Fibroblast of skin of right quadriceps (primary cell): Measurements from ENCODE around the gene HES4.
A peak's percentile ranks its signal among the peaks of the same experiment; 100 is the strongest.
"Not testable (repeated sequence)": the region's sequence is repeated elsewhere in the genome, so short reads cannot be mapped to it uniquely, and the experiment has no call there.

Experiments used
- DNase-seq: peaks from one replicate; pipeline ENCODE4 v3.0.0-alpha.2; 2013

HES4 gene

DNA sequence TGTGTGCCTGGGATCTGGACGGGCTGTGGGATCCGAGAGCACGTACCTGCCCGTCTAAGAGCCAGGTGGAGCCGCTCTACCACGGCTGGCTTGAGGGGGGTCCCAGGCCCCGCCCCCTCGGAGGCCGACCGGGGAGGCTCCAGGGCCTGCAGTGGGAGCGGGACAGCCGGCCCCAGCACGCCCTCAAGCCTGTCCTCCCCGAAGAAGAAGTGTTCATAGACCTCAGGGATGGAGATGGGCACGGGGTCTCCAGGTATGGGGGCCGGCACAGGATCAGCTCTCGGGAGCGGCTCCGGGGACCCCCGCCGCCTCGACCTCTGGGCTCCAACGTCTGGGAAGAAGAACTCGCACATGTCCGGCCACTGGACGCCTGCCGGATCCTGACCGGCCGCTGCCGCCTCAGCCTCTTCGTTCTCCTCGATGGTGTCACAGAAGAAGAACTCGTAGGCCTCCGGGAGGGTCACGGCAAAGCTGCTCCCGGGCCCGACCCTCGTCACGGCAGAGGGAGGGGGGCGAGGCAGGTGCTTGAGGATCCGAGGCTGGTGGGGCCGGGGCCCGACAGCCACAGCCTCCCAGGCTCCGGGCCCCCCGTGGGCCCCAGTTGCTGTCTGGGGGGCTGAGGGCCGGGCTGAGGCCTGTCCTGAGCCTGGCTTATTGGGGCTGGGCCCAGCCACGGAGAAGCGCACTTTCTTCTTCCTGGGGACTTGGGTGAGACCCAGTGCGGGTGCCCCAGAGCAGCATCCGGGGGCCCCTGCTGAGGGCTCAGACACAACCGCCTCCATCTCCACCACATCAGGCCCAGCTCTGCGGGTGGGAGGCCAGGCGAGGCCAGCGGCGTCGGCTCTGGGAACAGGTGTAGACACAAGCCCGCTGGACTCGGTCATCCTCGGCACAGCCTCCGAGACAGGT, 20.8 kb downstream of the HES4 start:
- DNase-seq: no peak

DNA sequence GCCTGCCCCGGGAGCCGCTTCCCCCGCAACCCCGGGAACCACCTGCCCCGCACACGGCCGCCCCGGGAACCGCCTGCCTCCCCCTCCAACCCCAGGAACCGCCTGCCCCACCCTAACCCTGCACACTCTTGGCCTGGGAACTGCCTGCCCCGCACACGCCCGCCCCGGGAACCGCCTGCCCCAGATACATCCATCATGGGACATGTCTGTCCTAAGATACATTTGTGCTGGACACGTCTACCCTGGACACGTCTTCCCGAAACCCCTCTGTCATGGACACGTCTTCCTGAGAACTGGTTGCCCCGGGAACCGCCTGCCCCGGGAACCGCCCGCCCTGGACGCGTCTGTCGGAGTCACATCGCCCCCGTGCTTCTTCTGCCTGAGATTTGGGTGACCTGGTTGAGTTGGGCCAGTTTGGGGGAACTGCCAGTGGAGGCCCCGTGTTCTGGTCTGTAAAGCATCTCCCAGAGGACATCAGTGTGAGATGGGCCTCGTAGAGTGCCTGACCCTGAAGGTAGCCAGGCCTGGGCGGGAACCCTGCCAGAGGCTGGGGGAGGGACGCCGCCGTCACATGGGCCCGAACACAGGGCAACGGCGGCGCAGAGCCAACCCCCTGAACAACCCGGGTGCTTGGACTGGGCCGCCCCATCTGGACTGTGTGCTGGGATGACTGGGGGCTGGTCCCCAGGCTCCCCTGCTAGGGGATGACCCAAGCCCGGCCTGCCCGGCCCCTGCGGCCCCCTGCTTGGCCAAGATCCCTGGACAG, 21.6 kb downstream of the HES4 start:
- DNase-seq: no peak

GRCh38 chr1:976791-977190, 23.1 kb downstream of the HES4 start:
- DNase-seq: not testable (repeated sequence)

DNA sequence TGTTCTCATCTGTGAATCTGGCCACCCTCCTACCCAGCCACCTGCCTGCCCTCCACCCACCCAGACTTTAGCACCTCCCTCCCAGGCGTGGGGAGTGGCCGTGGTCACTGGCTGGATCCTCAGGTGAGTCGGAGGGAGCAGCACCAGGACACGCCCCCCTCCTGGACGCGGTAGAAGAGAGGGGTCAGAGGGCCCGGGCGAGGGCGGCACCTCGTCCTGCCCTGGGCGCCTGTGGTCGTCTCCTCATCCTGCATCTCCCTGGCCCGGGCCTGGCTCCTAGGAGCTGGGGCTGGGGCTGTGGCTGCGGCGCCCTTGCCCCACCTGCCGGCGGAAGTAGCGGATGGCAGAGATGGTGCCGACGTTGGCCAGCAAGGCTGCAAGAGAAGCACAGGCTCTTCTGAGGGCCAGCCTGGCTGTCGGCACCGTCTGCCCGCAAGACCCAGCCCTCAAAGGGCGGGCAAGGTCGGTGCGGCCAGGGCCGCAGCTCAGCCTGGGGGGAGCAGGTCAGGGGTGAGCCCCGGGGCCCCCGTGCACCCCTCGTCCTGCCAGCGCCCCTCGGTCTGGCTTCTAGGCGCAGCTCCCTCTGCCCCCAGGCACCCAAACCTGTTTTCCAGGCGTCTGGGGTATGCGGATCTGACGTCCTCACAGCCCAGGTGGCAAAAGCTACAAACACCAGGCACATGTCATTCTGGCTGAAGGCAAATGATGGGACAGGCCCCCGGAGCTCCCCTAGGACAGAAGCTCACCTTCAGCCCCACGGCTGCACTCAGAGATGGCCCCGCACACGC, 23.8 kb downstream of the HES4 start:
- DNase-seq: peak; percentile 43

DNA sequence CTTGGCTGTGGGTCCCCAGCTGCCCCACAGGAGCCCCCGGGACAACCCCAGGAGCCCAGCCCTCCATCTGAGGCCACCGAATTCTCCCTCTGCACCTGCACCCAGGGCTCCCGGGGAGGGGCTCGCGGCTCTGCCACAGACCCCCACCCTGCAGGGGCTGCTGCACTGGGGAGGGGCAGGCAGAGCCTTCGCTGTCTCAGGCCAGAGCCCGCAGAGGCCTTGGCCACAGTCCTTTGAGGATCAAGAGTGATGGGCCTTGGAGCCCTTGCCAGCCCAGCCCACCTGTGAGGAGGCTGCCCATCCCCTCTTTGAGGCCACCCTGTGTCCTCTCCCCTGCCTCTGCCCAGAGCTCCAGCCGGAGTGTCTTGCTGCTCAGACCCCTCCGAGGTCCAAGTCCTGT, 24.5 kb downstream of the HES4 start:
- DNase-seq: no peak

- DNase-seq: no peak
Observed at GRCh38 chr1:974687-975328, 25.1 kb downstream of the HES4 start.

- no peak for DNase-seq
Observed at GRCh38 chr1:974293-974640, 25.6 kb downstream of the HES4 start.

DNA sequence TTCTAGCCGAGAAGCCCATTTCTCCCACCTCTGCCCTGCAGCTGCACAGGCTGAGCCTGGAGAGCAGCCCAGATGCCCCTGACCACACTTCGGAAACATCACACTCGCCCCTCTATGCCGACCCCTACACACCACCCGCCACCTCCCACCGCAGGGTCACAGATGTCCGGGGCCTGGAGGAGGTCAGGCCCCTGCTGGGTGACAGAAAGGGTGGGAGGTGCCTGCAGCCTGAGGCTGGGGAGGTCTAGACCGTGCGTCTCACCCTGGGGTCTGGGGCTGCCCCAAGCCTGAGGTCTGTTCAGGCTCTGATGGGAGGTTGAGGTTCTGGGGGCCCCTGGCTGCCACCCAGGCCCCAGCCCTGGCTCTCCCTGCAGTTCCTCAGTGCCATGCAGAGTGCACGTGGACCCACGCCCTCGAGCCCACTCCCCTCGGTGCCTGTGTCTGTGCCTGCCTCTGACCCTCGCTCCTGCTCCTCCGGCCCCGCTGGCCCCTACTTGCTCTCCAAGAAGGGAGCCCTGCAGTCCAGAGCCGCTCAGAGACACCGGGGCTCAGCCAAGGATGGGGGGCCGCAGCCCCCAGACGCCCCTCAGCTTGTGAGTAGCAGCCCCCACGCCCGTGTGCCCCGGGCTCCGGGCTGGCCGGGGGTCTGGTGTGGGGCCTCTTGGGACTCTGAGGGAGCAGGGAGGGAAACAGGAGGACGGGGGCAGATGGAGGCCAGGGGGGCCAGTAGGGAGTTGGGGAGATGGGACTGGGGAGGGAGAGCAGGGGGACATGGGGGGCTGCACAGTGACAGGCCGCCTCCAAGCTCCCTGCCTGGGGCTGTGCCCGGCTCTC, 26.2 kb downstream of the HES4 start:
- no peak for DNase-seq

DNA sequence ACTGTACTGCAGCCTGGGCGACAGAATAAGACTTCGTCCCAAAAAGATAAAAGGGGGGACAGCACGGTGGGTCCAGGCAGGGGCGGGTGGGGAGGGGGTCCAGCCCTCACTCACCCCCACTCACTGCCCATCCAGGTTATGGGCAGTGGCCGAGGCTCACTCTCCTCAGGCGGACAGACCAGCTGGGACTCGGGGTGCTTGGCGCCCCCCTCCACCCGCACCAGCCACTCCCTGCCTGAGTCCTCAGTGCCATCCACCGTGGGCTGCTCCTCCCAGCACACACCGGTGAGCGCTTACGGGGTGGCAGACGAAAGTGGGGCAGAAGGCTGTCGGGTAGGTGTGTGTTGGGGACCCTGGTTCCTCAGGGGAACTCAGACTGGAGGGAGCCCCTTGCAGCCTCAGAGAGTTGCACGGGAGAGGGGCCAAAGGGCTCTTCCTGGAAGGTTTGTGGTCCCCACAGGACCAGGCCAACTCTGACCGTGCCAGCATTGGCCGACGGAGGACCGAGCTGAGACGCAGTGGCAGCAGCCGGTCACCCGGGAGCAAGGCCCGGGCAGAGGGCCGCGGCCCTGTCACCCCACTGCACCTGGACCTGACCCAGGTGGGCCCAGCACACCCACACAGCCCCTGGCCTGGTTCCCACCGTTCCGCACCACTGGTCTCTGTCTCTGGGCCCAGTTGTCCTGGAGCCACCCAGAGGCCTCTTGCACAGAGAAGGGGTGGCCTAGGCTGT, 27.0 kb downstream of the HES4 start:
- no peak for DNase-seq

DNA sequence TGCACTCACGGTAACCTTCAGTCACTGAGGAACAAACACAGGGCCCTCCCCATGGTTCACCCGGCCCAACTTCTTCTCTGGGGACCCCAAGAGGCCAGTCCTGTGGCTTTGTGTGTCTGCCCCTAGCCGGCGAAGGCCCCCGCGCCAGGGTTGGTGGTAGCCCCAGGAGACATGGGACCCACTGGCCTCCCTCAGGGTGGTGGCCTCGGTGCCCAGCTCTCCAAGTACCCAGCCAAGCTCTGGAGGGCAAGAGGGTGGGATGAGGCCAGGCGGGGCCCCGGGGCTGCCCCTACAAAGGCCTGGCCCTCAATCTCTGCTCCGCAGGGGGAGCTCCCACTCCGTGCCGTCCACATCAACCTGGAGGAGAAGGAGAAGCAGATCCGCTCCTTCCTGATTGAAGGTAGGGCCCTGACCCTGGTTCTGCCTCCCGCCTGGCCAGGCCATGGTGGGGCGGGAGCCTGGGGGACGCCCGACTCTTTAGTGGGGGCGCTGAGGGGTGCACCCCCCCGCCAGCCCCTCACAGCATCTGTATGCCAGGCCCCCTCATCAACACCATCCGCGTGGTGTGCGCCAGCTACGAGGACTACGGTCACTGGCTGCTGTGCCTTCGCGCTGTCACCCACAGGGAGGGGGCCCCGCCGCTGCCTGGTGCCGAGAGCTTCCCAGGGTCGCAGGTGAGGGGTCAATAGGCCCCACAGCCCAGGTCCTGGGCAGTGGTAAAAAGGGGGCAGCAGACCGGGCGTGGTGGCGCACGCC, 28.0 kb downstream of the HES4 start:
- DNase-seq: no peak

DNA sequence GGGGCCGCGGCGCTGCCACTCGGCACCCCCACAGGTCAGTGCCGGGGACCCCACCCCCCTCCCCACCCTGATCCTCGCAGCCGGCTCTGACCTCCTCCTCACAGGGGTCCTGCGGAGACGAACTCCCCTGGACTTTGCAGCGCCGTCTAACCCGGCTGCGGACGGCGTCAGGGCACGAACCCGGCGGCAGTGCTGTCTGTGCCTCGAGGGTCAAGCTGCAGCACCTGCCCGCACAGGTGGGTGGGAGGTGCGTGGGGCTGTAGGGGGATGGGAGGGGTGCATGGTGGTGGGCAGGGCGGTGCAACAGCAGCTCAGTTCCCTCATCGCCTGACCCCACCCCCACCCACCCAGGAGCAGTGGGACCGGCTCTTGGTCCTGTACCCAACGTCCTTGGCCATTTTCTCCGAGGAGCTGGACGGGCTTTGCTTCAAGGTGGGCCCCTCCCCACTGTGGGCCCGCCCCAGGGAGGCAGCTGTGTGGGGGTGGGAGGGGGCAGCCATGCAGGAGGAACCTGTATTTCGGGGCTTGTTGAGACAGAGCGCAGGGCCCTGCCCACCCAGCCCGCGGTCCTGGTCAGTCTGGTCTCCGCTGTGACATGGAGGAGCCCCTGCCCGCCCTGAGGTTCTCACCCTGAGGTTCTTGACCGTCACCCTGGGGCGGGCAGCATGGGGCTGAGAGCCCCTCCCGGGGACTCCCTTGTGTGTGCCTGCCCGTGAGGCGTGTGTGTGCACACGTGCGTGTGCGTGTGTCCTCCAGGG, 28.7 kb downstream of the HES4 start:
- no peak for DNase-seq

DNA sequence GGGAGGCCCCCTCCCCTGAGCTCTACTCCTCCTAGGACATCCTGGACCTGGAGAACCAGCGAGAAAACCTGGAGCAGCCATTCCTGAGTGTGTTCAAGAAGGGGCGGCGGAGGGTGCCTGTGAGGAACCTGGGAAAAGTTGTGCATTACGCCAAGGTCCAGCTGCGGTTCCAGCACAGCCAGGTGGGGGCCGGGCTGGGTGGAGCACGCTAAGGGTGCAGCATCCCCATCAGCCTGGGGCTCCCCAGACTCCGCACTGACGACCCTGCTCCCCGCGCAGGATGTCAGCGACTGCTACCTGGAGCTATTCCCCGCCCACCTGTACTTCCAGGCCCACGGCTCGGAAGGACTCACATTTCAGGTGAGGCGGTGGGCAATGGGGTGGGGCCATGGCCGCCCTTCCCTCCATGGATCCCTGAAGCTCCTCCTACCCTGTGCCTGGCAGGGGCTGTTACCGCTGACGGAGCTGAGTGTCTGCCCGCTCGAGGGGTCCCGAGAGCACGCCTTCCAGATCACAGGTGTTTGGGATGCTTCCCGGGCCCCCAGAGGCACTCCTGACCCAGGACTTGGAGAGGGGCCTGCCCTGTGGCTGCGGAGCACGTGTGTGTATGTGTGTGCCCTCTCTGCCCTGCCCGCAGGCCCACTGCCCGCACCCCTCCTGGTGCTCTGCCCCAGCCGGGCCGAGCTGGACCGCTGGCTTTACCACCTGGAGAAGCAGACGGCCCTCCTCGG, 29.5 kb downstream of the HES4 start:
- no peak for DNase-seq

DNA sequence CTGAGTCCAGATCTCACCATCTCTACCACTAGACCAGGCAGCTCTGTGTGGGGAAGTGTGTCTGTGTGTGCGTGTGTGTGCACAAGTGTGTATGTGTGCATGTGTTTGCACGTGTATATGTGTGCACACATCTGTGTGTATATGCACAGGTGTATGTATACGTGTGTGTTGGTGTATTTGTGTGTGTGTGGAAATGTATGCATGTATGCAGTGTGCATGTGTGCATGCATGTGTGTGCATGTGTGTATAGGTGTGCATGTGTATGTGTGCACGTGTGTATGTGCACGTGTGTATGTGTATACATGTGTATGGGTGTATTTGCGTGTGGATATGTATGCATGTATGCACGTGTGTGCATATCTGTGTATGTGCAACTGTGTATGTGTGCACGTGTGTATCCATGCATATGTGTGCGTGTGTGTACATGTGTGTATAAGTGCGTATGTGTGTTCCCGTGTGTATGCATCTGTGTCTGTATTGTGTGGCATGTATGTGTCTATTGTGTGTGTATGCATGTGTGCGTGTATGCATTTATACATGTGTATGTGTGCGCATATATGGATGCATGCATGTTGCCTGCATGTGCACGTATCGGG, 30.5 kb downstream of the HES4 start:
- no peak for DNase-seq

GRCh38 chr1:967466-968343, 32.2 kb downstream of the HES4 start:
- DNase-seq: no peak

DNA sequence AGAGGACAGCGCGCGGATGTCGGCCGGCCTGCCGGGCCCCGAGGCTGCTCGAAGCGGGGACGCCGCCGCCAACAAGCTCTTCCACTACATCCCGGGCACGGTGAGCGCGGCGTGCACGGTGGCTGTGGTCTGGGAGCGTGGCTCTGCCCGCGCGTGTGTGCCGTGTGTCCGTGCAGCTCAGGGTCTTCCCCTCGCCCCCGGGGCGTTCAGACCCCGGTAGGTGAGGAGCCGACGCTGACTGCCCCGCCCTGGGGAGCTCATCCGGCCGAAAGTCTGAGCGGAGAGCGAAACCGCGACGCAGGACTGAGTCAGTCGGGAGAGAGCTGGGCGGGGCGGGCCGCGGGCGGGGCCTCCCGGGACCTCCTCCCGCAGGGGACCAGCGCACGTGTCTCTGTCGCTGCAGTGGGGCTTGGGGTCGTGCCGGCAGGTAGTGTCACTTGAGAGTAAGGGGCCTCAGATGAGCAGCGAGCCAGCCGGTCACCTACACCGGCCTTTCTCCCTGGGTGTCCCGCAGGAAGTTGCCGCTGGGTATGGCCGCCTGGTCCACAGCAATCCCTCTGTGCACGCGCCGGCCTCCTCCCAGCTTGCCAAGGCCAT, 33.1 kb downstream of the HES4 start:
- peak; percentile 65 for DNase-seq

DNA sequence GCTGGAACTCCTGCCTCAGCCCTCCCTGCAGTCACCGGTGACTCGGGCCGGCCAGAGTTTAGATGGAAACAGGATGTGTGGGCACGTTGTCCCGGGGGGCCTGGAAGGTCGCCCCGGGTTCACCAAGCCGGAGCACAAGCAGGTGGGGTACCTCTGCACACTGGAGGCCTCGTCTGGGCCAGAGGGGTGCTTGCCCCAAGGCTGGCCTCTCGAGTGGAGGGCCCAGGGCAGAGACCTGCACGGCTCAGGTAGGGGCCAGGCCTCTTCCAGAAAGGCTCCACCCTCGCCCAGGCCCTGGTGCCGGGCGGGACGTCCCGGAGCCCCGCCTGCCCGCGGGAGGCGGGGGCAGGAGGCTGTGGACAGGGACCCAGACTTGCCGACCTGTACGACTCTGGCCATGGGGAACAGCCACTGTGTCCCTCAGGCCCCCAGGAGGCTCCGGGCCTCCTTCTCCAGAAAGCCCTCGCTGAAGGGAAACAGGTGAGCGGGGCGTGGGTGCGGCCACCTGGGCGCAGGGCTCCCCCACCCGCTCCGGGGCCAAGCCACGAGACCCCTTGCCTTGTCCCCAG, 33.7 kb downstream of the HES4 start, which contains the start of gene PLEKHN1:
TSS of gene PLEKHN1 (plus strand) at position 348 of the 569 bp plus-strand sequence. CDS start at position 398, 50 bp downstream.
- peak; percentile 39 for DNase-seq
